ENCODE data around the gene RNPEPL1. TPM values are rescaled to one million over a fixed set of nuclear protein-coding genes. Genes with fewer than 3 reads are reported as not detected.
"Not testable (repeated sequence)": the region's sequence is repeated elsewhere in the genome, so short reads cannot be mapped to it uniquely, and the experiment has no call there.

Gene RNPEPL1
- total and polyA plus RNA-seq, 2 experiments from 2014 or later, result 11.1 to 23.0 TPM

DNA sequence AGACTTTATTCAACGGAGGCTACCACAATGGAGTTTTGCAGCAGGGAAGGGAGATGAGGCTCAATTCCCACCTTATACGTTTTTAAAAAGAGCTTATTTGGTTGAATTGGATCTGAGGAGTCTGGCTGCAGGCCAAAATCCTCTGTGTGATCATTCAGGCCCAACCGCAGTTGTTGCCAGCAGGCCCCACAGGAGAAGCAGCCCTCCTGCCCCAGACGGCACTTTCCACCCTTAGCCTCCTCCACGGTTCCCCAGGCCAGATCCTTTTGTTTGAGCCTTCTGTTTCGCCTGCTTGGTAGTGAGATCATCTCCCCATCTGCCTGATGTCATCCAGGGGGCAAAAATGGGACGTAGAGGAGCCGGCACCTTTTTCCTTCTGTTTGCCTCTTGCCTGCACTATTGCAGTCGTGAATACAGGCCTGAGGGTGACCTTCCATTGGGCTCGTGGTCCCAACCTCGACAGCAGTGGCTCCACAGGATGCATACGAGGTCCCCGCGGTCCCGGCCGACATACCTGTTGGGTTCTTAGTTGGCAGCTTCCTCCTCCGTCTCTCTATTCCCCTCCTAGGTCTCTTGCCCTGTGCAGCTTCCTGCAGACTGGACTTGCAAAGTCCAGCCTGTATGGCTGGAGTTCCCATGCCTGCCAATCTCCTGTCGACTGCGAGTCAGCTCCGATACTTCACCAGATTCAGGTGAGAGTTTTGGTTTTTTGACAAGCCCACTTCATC is 47.7 kb downstream of the RNPEPL1 start:
- H3K4me2 ChIP-seq (ENCODE audit: unreplicated experiment), result no peak overlapping the region
- H3K27ac ChIP-seq, result no peak overlapping the region
- no peak for DNase-seq
- H3K4me3 ChIP-seq, result no peak overlapping the region
- in situ Hi-C loops (cut with MboI), result no loop called here
- H3K36me3 ChIP-seq (ENCODE audit: low read depth), result no peaks in the 10 kb centered on the region; the same call in 1 of the 2 replicates
- no peaks in the 10 kb centered on the region for H3K27me3 ChIP-seq (replicated peaks; ENCODE audit: insufficient read depth)
- no peaks in the 10 kb centered on the region for H3K9me3 ChIP-seq (ENCODE audit: low read depth)
- no peaks in the 10 kb centered on the region for H4K20me1 ChIP-seq (ENCODE audit: insufficient read depth)
- 75 to 79% methylated on average over 20 of the region's 20 CpGs for WGBS, 2 experiments (ENCODE audit: low coverage in 1 of 2, low lambda C conversion rate in 2 of 2, missing lambda C conversion rate in 2 of 2)
- no peaks in the 10 kb centered on the region for H3K79me2 ChIP-seq (ENCODE audit: insufficient read depth)
- no peaks in the 10 kb centered on the region for H3F3A ChIP-seq (ENCODE audit: insufficient read depth)
- H3K4me1 ChIP-seq (ENCODE audit: insufficient read depth), result no peaks in the 10 kb centered on the region
- no peak overlapping the region for H3K9ac ChIP-seq
- no peaks in the 10 kb centered on the region for H3K9me2 ChIP-seq (ENCODE audit: insufficient read depth)
- TF ChIP-seq EZH2 (IDR thresholded peaks at IDR 0.05; ENCODE audit: insufficient read depth, poor library complexity, severe bottlenecking), result no peak
- no peak for TF ChIP-seq EZH2phosphoT487 (IDR thresholded peaks at IDR 0.05; ENCODE audit: insufficient read depth, low read depth)
- H2AFZ ChIP-seq, result no peak overlapping the region

- H3K4me1 ChIP-seq (ENCODE audit: insufficient read depth); DNase-seq; in situ Hi-C loops (cut with MboI); H3K9me3 ChIP-seq (ENCODE audit: low read depth); H3K9me2 ChIP-seq (ENCODE audit: insufficient read depth); H3K9ac ChIP-seq; H3K79me2 ChIP-seq (ENCODE audit: insufficient read depth); H3F3A ChIP-seq (ENCODE audit: insufficient read depth); H3K4me3 ChIP-seq; H3K4me2 ChIP-seq (ENCODE audit: unreplicated experiment); H4K20me1 ChIP-seq (ENCODE audit: insufficient read depth); H3K36me3 ChIP-seq (ENCODE audit: low read depth); H3K27me3 ChIP-seq (replicated peaks; ENCODE audit: insufficient read depth); H3K27ac ChIP-seq; H2AFZ ChIP-seq: not testable (repeated sequence)
- WGBS, 2 experiments (ENCODE audit: low coverage in 1 of 2, low lambda C conversion rate in 2 of 2, missing lambda C conversion rate in 2 of 2), result 73 to 74% methylated on average over 5 of the region's 5 CpGs
Measured at GRCh38 chr2:240616860-240617666, 48.8 kb downstream of the RNPEPL1 start.

- Histone ChIP-seq H3K4me3 (no peak overlapping the region), H3F3A (ENCODE audit: insufficient read depth) (no peaks in the 10 kb centered on the region), H3K79me2 (ENCODE audit: insufficient read depth) (no peaks in the 10 kb centered on the region), H3K4me1 (ENCODE audit: insufficient read depth) (no peaks in the 10 kb centered on the region), H3K9me2 (ENCODE audit: insufficient read depth) (no peaks in the 10 kb centered on the region), H4K20me1 (ENCODE audit: insufficient read depth) (no peaks in the 10 kb centered on the region), H3K9ac (no peak overlapping the region), H3K36me3 (ENCODE audit: low read depth) (no peaks in the 10 kb centered on the region; the same call in 1 of the 2 replicates), H2AFZ (no peak overlapping the region), H3K9me3 (ENCODE audit: low read depth) (no peaks in the 10 kb centered on the region), H3K27me3 (replicated peaks; ENCODE audit: insufficient read depth) (no peaks in the 10 kb centered on the region), H3K27ac (no peak overlapping the region), H3K4me2 (ENCODE audit: unreplicated experiment) (no peak overlapping the region)
- WGBS, 2 experiments (ENCODE audit: low coverage in 1 of 2, low lambda C conversion rate in 2 of 2, missing lambda C conversion rate in 2 of 2), result 73 to 78% methylated on average over 6 of the region's 6 CpGs
- DNase-seq, result no peak
- in situ Hi-C loops (cut with MboI), result no loop called here
- no peak for TF ChIP-seq EZH2phosphoT487 (IDR thresholded peaks at IDR 0.05; ENCODE audit: insufficient read depth, low read depth)
- TF ChIP-seq EZH2 (IDR thresholded peaks at IDR 0.05; ENCODE audit: insufficient read depth, poor library complexity, severe bottlenecking), result no peak
Measured at GRCh38 chr2:240618776-240619175, 50.5 kb downstream of the RNPEPL1 start.

DNA sequence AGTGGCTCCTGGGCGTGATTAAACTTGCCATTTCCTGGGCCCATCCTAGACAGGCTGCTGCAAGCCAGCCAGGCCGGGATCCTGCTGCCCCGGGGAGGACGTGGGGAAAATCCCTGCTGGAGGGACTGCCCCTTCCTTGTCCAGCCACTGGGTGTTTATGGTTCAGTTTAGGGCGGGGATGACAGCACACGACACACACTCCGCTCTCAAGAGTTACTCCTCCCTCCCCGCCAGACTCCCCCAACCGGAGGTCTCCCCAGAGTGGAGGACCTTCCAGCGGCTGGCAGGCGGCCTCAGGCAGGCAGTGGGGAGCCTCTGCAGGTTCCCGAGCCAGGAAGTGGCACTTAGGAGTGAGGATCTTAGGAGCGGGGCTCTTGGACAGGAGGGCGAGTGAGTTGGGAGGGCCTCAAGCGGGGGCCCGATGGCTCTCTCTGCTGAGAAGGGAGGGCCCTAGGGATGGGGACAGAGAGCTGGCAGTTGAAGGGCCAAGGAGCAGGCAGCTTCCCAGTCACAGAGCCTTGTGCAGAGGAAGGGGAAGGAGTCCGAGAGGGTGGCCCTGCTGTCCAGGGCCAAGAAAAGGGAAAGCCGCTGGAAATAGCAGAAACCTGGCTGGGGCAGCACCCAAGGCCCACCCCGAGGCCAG is 51.3 kb downstream of the RNPEPL1 start:
- TF ChIP-seq EZH2 (IDR thresholded peaks at IDR 0.05; ENCODE audit: insufficient read depth, poor library complexity, severe bottlenecking), result no peak
- TF ChIP-seq EZH2phosphoT487 (IDR thresholded peaks at IDR 0.05; ENCODE audit: insufficient read depth, low read depth), result no peak
- no peak overlapping the region for H3K4me3 ChIP-seq
- no peaks in the 10 kb centered on the region for H3K9me3 ChIP-seq (ENCODE audit: low read depth)
- WGBS, 2 experiments (ENCODE audit: low coverage in 1 of 2, low lambda C conversion rate in 2 of 2, missing lambda C conversion rate in 2 of 2), result 78 to 81% methylated on average over 18 of the region's 19 CpGs
- no peak overlapping the region for H2AFZ ChIP-seq
- no peak for DNase-seq
- no peak overlapping the region for H3K9ac ChIP-seq
- H4K20me1 ChIP-seq (ENCODE audit: insufficient read depth), result no peaks in the 10 kb centered on the region
- H3K4me2 ChIP-seq (ENCODE audit: unreplicated experiment), result no peak overlapping the region
- no peaks in the 10 kb centered on the region for H3F3A ChIP-seq (ENCODE audit: insufficient read depth)
- in situ Hi-C loops (cut with MboI), result no loop called here
- no peaks in the 10 kb centered on the region for H3K79me2 ChIP-seq (ENCODE audit: insufficient read depth)
- H3K4me1 ChIP-seq (ENCODE audit: insufficient read depth), result no peaks in the 10 kb centered on the region
- H3K27ac ChIP-seq, result no peak overlapping the region
- no peaks in the 10 kb centered on the region; the same call in 1 of the 2 replicates for H3K36me3 ChIP-seq (ENCODE audit: low read depth)
- H3K9me2 ChIP-seq (ENCODE audit: insufficient read depth), result no peaks in the 10 kb centered on the region
- H3K27me3 ChIP-seq (replicated peaks; ENCODE audit: insufficient read depth), result no peaks in the 10 kb centered on the region

Data from GM23248 (cell line).